Endometrium (tissue), 2 donors: Measurements from ENCODE around the gene VPS13D.
"Not testable (repeated sequence)": the region's sequence is repeated elsewhere in the genome, so short reads cannot be mapped to it uniquely, and the experiment has no call there.

Experiments used
- FAIRE-seq: peaks from 2 replicates; lab custom pipeline; 2012; peaks lifted over from hg19 to GRCh38; lab: Jason Lieb, UNC
- donor health status: control.
- donor health status: control.

The VPS13D gene

DNA sequence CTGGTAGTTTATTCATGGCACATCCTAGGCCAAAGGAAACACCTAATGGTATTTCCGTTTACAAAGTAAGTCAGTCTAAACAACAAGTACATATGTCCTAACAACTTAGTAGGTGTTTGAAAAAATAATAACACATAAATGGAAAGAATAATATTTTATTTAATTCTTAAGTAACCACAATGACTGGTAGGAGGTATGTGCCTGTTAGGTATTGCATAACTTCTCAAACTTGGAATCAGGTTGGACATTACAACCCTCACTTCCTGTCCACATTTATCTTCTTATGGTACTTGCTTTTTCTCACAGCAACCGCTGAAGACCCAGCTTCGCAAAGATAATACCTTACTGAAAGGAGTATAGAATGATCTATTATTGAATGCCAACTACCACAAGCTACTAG, 64.2 kb downstream of the VPS13D start:
- FAIRE-seq, result no peak

DNA sequence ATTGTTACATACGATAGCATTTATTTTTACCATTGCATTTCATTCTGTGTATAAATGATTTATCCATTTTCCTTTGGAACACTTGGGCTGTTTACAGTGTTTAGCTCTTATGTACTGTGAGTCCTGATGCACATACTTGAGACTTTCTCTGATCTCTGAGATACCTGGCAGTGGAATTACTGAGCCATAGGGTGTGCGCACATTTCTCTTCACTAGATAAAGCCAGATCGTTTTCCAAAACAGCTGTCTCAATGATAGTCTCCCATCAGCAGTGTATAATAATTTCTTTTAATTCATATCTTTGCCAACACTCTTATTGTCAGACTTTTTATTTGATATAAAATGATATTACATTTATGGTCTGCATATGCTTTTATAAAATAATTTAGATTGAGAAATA, 66.2 kb downstream of the VPS13D start:
- FAIRE-seq, result no peak

DNA sequence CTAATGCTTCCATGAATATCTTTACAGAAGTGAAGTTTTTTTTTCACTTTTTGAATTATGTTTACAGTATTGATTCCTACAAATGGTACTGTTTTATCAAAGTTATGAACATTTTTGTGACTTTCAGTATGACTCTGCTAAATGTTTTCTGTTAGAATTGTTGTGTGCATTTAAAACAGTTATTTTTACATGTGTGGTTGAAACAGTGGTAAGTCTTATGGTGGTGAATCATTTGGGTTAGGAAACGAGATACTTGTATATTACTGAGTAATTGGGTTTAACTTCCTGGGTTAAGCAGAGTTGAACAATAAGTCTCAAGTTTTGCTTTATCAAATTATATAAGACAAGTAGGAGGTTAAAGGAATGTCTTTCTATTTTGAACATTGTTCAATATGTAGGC, 66.8 kb downstream of the VPS13D start:
- peak; percentile 46 for FAIRE-seq

DNA sequence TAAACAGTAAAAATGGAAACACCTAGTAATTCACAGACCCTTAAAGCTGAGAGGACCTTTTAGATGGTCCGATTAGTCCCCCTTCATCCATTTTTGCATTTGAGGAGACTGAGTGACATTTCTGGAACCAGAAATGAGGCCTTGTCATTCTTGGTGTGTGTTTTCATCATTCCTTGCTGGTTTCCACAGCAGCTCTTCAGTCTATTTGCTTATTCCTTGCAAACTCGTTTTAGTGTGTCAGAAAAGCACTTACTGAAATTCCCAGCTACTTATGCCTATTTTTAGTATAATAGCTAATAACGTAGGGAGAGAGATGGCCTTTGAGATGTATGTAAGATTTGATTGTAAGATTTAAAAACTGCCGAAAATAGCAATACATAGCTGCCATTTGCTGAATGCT, 70.9 kb downstream of the VPS13D start:
- no peak for FAIRE-seq

DNA sequence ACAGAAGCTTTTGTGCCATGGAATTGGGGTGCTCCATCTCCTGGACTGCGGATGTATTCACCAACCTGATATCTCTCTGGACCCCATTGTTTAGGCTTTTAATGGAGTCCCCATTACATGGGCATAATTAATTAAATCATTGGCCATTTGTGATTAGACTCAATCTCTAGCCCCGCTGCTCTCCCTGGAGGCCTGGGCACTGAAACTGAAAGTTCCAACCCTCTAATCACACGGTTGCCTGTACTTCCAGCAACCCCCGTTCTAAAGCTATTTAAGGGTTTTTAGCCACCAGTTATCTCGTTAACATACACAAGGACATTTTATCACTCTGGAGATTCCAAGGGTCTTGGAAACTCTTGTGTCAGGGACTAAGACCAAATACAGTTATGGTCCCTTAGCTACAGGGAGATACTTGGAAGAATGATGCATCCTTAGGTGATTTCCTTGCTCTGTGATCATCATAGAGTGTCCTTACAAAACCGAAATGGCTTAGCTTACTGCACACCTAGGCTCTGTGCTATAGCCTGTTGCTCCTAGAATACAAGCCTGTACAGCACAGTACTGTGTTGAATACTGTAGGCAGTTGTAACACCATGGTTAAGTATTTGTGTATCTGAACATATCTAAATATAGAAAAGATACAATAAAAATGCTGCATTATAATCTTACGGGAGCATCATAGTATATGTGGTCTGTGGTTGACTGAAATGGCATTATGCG, 71.8 kb downstream of the VPS13D start:
- no peak for FAIRE-seq

DNA sequence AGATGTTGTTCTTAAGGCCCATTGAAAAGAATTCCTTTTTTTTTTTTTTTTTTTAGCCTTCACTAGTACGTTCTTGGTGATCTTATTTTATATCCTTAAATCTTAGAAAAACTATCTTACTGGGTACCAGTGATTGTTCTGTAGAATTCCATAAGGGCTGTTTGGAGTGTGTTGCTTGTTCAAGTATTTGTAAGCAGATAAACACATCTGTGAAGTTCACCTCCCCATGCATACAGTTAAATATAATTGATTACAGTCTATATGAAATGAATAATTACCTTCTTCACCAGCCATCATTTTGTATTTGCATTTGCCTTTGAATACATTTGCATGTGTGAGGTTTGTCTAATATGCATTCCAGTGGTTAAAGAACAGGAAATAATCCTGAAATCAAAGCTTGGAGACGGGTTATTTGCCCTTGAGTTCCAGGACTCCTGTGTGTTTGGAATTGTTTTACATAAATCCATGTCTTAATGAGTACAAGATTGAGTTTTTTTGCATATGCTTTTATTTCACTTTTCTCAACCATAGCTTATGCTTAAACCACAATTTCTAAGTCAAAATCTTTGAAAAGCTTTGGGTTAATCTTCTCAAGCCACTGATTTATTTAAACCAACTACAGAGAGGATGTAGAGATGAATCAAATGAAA, 73.1 kb downstream of the VPS13D start:
- FAIRE-seq, result no peak

DNA sequence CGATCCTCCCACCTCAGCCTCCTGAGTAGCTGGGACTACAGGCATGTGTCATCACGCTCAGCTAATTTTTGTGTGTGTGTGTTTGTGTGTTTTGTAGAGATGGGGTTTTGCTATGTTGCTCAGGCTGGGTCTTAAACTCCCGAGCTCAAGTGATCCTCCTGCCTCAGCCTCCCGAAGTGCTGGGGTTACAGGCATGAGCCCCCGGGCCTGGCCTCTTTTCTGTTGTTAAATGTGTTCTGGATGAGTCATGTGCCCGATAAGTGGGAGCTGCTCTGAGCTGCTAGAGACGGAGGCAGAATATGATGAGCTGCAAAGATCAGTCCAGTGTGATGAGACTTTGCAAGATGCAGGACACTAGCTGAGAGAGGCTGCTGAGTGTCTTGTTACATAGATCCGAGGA, 75.5 kb downstream of the VPS13D start:
- FAIRE-seq, result no peak

DNA sequence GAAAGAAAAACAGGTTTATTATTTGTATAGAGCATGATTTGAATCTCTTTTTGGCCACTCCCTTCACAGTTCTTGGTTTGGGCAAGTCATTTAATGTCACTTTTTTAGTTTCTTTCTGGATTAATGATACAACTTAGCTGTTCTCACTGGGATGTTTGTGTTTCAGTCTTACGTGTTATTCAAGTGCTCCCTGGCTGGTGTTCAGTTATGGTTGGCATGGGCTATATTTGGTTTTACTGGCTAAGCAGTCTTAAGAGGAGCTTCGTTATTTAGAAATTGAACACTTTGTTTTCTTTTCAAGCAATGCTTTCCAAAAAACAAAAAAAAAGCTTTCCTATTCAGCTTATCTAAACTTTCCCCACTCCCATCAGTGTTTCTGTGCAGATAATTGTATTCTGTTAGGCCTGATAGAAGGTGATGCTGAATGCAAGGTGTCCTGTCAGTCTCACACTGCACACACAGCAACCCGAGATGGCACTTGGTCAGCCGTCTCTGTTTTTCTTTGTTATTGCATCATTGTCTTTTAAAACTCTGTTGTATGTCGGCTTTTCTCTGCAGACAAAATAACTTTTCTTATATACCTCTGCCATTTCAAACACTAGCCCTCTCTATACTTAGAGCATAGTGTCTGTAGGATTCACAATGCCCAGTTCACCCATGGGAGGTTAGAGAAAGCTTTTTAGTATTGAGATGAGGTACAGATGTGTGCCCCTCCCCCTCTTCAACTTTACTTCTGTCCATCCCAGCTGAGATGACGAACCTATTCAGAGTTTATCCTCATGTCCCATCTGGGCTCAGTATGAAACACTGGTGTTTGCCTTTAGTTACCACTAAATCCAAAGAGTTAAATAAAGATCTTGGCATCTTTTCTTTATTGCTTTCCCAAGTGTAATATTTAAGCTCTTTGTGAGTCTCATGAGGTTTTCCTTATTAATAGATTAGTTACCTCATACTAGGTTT, 80.2 kb downstream of the VPS13D start:
- FAIRE-seq, result no peak

DNA sequence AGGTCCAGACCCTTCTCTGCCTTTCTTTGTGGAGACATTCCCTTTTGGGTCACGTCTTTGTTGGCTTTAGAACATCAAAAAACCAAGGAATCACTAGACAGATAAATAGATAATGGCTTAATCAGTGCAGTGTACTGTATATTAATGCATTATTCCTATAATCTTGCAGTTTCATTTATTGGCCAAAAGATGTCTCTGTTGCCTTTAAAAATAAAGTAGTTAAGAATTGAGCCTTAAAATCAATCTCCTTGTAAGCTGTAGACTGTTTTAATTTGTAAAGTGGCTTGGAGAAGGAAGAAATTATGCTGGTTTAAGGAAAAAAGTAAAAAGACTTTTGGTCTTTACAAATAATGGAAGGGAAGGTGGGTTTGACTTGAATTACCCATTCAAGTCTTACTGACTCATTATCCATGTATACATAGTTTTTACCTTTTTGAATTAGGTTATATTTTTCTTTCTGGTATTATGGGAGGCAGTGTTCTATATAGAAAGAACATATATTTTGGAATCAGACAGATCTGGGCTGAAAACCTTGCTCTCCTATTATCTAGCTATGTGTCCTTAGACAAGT, 84.6 kb downstream of the VPS13D start:
- FAIRE-seq, result peak; percentile 74

DNA sequence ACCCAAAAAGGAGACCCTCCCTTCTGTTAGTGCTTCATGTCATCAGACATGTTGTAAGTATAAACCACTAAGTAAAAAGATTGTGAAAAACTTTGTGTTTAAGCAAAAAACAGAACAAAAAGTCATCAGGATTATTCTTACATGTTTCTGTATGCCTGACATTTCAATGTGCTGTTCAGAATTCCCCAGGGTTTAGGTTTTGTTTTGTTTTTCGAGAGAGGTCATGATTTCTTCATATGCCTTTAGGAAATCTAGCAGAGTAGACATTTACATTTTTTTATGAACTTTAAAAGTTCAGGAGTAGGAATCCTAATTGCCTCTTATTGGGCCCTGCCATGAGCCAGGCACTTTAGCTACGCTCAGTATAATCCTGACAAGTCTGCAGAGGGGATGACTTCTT, 85.3 kb downstream of the VPS13D start:
- no peak for FAIRE-seq

DNA sequence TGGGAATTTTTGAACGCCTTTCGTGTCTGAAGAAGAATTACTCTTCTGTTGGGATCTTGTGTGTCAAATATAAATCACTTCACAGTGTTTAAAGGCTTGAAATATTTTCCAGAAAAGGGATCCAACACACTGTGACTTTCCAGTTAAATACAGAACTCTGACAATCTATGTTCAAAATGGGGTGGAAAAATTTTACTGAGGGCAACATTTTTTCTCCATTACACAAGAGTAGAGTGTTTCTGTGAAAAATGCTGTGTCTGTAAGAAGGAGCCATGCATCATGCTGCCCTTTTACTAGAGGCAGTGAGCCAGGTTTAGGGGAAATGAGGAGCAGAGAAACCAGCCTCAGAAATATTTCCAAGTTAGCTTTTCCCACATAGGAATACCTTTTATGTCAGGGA, 86.5 kb downstream of the VPS13D start:
- FAIRE-seq, result no peak

DNA sequence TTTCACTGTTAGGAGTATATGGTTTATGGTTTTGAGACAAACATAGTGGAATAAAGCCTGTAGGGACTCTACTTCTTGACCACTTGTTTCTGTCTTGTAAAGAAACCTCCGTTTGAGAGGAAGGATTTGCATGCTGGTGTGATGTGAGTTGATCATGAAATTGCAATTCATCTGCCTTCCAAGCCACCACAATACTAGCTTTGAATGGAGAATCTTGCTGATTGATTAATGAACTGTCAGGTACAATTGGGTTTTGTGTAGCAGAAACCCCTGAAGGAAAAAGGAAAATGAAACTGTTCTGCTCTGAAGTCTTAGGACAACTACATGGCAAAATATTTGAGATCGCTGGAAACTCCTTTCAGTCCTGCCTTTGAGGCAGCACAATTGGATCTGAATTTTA, 90.7 kb downstream of the VPS13D start:
- no peak for FAIRE-seq

DNA sequence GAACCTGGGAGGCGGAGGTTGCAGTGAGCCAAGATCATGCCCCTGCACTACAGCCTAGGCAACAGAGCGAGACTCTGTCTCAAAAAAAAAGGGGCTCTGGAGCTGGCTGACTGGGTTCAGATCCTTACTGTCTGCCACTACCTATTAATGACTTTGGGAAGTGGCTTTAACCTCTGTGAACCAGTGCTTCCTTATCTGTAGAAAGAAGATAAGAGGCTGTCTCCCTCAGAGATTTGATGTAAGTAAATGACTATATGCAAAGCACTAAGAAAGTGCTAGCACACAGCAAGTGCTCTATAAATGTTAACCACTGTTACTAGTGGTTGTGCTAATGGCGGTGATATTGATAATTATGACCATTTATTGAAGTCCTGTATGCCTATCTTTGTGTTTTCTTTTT, 94.6 kb downstream of the VPS13D start:
- FAIRE-seq, result no peak

DNA sequence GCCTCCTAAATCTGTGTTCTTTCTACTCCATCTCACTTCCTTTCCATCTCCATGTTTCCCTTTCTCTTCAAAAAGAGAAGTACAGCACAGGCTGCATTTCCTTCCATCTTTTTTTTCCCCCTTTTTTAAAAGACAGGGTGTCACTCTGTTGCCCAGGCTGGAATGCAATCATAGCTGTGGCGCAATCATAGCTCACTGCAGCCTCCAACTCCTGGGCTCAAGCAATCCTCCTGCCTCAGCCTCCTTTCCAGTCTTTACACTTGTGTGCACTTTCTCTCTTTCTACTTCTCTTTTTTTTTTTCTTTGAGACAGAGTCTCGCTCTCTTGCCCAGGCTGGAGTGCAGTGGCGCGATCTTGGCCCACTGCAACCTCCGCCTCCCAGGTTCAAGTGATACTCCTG, 95.1 kb downstream of the VPS13D start:
- FAIRE-seq, result not testable (repeated sequence)

DNA sequence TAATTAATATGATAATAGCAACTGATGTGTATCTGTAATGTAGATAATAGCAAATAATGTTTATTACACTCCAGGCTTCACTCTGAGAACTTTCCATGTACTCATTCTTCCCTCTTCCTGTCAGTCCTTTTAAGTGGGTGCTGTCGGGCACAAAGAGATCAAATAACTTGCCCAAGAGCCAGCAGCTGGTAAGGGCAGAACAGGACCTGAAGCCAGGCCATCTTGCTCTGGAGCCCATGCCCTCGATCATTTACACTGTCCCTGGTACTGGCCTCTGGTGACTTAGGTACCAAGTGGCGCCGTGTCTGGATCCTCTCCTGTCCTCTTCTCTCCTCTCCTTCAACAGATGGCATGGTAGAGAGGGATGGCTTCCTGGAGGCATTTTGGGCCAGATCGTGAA, 97.2 kb downstream of the VPS13D start:
- FAIRE-seq, result no peak

DNA sequence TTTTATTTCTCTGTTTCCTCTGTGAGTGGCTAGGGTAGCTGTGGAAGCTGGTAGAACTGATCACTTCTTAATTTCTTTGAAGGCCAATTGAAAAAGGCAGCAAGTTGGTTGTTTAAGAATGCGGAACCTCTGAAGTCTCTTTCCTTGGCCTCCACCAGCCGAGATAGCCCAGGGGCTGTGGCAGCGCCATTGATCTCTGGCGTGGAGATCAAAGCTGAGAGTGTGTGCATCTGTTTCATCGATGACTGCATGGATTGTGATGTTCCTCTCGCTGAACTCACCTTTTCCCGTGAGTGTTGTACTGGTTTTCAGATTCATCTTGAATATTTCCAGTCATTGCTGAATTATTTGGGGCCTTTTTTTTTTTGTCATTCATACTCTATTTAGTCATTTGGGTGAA, 97.7 kb downstream of the VPS13D start:
- FAIRE-seq, result no peak

DNA sequence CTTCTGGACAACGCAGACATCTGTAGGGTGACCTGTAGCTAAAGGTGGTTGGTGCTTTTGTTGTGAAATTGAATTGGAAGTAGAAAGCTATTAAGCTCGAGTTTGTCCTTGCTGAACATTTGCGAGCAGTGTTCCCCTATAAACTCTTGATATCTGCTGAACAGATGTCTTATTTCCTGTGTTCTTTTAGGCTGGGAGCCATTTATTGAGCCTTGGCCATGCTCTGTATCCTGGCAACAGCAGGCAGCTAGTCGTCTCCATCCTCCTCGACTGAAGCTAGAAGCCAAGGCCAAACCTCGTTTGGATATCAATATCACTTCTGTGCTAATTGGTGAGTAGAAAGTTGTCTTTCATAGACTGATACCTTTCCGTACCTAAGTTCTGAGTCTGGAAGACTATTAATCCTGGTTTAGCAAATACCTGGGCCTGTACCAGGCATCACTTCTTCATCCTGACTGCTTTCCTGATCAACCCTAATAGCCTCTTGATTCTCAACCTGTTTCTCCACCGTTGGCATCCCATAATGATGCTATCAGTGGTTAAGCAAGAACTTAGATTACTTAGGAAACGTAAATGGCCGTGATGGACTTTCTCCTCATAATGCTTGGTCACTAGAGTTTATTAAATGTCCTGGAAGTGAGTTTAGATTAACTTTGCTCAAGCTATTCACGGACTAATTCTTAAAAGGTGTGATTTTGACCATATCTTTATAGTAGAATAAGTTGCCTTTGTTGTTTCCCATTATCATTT, 103.4 kb downstream of the VPS13D start:
- no peak for FAIRE-seq

DNA sequence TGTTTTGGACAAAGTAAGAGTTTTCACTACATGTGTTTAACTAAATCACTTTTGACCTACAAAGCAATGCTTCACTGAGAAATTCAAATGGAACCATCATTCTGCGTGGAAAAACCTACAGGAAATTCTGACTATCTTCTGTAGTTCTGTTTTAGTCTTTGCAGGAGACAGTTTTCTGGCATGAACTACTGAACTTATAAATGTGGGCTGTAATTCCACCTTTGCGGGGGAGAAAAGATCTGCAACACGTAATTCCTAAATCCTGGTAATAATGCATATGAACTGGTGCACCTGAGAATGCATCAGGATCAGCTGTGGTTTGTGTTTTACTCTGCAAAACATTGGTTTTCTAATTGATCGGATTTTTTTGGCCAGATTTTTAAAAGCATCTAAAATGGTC, 106.0 kb downstream of the VPS13D start:
- no peak for FAIRE-seq

DNA sequence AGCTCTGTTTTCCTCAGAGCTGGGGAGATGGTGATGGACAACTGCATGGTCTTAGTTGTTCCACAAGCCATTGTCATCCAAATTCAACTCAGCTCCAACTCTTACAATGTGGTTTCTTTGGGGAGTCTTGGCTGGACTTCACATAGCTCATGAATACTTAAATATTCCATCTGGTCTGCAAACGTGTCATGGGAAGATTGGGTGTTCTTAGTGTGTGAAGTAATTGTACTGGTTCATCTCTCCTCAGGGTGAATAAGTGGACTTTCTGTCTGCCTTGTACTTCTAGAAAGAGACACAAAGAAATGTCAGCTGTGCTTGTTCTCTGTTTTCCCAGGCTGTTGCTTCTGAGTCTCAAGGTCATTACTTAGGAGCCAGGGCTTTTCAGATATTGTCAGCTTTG, 106.6 kb downstream of the VPS13D start:
- no peak for FAIRE-seq

DNA sequence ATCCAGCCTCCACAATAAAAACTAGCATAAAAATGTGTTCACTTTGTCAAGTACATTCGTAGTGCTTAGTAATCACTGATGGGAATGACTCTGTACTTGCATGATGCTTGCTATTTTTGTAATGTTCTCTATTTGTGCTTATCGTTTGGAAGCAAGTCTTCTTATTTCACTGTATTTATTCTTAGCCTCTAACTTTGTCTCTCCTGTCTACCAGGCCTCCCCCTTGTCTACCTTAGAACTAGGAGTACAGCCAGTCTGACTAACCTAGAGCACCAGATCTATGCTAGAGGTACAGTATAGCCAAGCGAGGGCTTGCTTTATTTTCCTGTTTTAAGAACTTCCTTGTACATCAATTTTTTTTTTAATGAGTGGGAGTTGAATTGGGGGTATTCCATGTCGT, 108.2 kb downstream of the VPS13D start:
- FAIRE-seq, result no peak

DNA sequence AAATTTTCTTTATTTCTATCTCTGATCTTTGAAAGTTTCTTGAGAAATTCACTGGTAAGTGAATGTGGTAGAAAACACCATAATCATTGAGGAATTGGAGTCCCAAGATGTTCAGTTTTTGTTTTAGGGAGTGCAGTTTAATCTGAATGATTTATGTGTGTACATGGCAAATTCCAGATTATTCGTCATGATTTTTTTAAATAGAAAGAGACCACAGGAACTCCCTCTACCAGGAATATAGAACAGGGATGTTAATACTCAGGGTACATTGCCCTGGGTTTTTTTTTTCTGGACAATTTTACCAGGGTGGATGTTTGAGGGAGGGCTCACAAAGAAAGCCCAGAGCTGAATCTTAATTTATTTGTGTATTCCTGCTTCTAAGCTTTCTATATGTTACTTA, 109.0 kb downstream of the VPS13D start:
- FAIRE-seq, result no peak

DNA sequence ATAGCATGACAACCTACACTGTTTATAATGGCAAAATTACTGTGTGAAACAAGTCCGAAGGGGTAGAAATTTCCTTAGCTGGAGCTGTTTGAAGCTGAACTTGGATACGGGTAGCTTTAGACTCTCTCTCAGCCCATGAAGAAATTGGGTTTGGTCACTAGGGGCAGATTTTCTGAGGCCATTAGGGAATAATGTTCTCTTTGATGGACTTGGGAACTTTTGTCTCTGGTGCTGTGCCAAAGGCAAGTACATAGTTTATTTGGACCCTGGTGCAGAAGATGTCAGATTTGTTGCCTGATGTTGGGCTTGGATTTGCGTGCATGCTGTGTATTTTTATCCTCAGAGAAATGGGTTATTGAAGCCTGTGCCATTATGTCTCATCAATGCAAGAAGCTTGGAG, 109.6 kb downstream of the VPS13D start:
- FAIRE-seq, result no peak
